ENCODE measurements around the gene KCNIP2. TPM values are rescaled to one million over a fixed set of nuclear protein-coding genes. Genes with fewer than 3 reads are reported as not detected.
A peak's percentile ranks its signal among the peaks of the same experiment; 100 is the strongest.

Gene KCNIP2
- total and polyA plus RNA-seq, 11 donors, result 85.1 to 862 (median 214) TPM

DNA sequence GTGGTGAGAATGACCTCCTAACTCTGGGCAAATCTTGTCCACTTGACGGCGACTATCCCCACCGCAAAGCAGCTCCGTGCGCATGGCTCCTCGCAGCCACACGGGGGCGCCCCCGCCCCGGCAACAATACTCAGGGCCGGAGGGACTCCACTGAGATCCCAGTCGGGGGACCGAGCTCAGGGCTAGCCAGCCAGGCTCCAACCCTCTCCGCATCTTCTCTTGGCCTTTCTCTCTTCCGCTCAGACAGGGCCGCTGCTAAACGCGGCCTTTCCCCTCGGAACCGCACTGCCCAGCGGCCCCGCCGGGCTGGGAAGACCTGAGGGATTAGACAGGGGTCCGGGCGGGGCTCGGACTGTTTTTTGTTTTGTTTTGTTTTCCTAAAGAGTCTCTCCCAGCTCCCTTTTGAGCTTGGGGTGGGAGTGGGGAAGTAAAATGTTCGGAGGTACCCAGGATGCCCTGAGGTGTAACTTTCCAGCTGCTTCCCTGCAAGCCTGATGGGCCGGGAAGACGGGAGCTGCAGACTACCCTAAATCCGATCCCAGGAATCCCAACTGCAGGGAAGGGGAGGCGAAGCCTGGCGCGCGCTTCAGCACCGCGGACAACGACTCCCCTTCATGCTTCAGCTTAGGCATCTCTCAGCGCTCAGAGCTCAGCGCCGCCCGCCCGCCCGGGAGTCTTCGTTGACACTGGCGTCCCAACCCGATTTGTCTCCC lies 2.7 kb downstream of the KCNIP2 start:
- Histone ChIP-seq H3K4me1 (peaks cover 0 to 75% (median 29%) of the 10 kb centered on the region in 12 donors), H3K4me3 (peak overlapping the region; percentile 1 to 59 (median 46)), H3K9me3 (no peaks in the 10 kb centered on the region), H3K36me3 (peaks cover 0 to 11% (median 3%) of the 10 kb centered on the region in 9 donors), H3K27me3 (no peaks in the 10 kb centered on the region), H3K27ac (peak overlapping the region in 2 of 12 donors; percentile 22 to 50)
- intact Hi-C loops (cut with DNase I), result loop anchor here in 9 of 10 donors (1.0 to 5.0 kb wide), 10 partner anchors 41 to 232 kb away; partner anchors contain the start of gene HPS6 (in 1 of the 9)
- TF ChIP-seq CTCF (IDR thresholded peaks at IDR 0.05) (peak; percentile 86 to 96 (median 91)), POLR2A (IDR thresholded peaks at IDR 0.05) (no peak)
- DNase-seq (peak; percentile 79 to 89 (median 83)), ATAC-seq (peak; percentile 70 to 88 (median 85))
- WGBS, 4 donors, result 1 to 3% (median 2%) methylated on average over 45 to 46 of the region's 46 CpGs

DNA sequence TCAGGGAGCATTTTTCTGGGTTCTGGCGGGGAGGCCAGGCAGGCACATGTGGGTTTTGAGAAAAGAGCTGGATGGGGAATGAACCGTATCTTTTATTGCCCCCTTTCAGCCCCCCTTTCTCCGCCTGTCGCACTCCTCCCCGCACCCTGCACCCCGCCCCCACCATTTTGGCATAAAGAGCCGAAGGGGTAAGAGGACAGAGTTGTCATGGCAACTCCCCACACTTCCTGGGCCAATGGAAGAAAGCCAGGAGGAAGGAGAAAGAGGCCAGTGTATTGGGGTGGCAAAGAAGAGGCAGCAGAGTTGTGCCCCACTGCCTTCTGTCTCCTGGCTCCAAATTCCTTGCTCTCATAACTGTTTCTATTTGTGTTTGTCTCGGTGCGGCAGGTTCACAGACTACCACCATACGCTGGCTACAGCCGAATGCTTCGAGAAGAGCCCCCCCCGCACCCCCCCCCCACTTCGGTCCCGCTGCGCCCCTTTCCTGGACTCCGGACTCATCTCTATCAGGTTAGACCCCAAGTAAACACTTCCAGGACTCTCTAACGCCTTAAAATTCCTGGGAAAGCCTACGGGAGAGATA lies 3.4 kb downstream of the KCNIP2 start:
- no peak for DNase-seq
- WGBS, 4 donors, result 6 to 16% (median 10%) methylated on average over 19 of the region's 19 CpGs
- TF ChIP-seq CTCF (IDR thresholded peaks at IDR 0.05), result no peak
- TF ChIP-seq POLR2A (IDR thresholded peaks at IDR 0.05), result no peak

GRCh38 chr10:101839416-101840063 lies 4.1 kb downstream of the KCNIP2 start:
- ATAC-seq (peak in 3 of 4 donors; percentile 18 to 28 (median 22)), DNase-seq (peak in 3 of 5 donors; percentile 57 to 80 (median 58))
- intact Hi-C loops (cut with DNase I), result loop anchor here (1.0 to 5.0 kb wide), 11 partner anchors 43 to 233 kb away; partner anchors contain the start of gene HPS6 (in 1 of the 10)
- Histone ChIP-seq H3K27ac (peak overlapping the region in 2 of 12 donors; percentile 24 to 50), H3K27me3 (no peaks in the 10 kb centered on the region), H3K4me3 (peak overlapping the region in 10 of 12 donors; percentile 4 to 59 (median 30)), H3K36me3 (no peaks in the 10 kb centered on the region), H3K9me3 (no peaks in the 10 kb centered on the region), H3K4me1 (peaks cover 0 to 68% (median 29%) of the 10 kb centered on the region in 12 donors)
- no peak for TF ChIP-seq CTCF (IDR thresholded peaks at IDR 0.05)
- no peak for TF ChIP-seq POLR2A (IDR thresholded peaks at IDR 0.05)
- WGBS, 4 donors, result 19 to 49% (median 28%) methylated on average over 11 to 36 of the region's 36 CpGs

More for the DNA sequence above, 3.4 kb downstream of the KCNIP2 start:
- intact Hi-C loops (cut with DNase I), result loop anchor here in 9 of 10 donors (1.0 to 5.0 kb wide), 10 partner anchors 42 to 233 kb away; partner anchors contain the start of gene HPS6 (in 1 of the 9)
- Histone ChIP-seq H3K27ac (peak overlapping the region in 3 of 12 donors; percentile 17 to 50 (median 24)), H3K27me3 (no peaks in the 10 kb centered on the region), H3K36me3 (peaks cover 0 to 4% (median 0%) of the 10 kb centered on the region in 9 donors), H3K9me3 (no peaks in the 10 kb centered on the region), H3K4me3 (peak overlapping the region in 11 of 12 donors; percentile 2 to 59 (median 42)), H3K4me1 (peaks cover 0 to 72% (median 29%) of the 10 kb centered on the region in 12 donors)
- ATAC-seq, result no peak
